Astrocyte (in vitro differentiated cells and primary cell): ENCODE results near the gene VN1R5. TPM values are rescaled to one million over a fixed set of nuclear protein-coding genes. Genes with fewer than 3 reads are reported as not detected.

Experiments
- DNase-seq: peaks from one replicate; pipeline ENCODE4 v3.0.0-alpha.2; 2010; ENCODE audit warnings: low read depth
- FAIRE-seq: peaks from 2 replicates; lab custom pipeline; 2011; peaks lifted over from hg19 to GRCh38; lab: Jason Lieb, UNC
- H2AFZ ChIP-seq: 2 replicates; pipeline ENCODE4 v1.6.0; 2012; ENCODE audit warnings: low read depth, low read length, inconsistent platforms
- H3K27ac ChIP-seq: 2 replicates; pipeline ENCODE4 v1.5.1; 2011; ENCODE audit warnings: low read depth, low read length, inconsistent platforms
- H3K27me3 ChIP-seq: 2 replicates; pipeline ENCODE4 v1.6.0; 2011; ENCODE audit warnings: low read length, inconsistent platforms; ENCODE audit not compliant: insufficient read depth
- H3K36me3 ChIP-seq: 2 replicates; pipeline ENCODE4 v1.5.1; 2011; ENCODE audit warnings: low read length, inconsistent platforms; ENCODE audit not compliant: insufficient read depth
- H3K4me1 ChIP-seq: 2 replicates; pipeline ENCODE4 v1.5.1; 2011; ENCODE audit warnings: low read length, inconsistent platforms; ENCODE audit not compliant: insufficient read depth
- H3K4me2 ChIP-seq: 2 replicates; pipeline ENCODE4 v1.6.0; 2012; ENCODE audit warnings: low read length, inconsistent platforms
- H3K4me3 ChIP-seq: 2 replicates; pipeline ENCODE4 v1.5.1; 2011; ENCODE audit warnings: low read depth, mild to moderate bottlenecking, low read length, inconsistent platforms; ENCODE audit not compliant: insufficient read depth
- H3K79me2 ChIP-seq: 2 replicates; pipeline ENCODE4 v1.6.0; 2012; ENCODE audit warnings: mild to moderate bottlenecking, low read length, inconsistent platforms; ENCODE audit not compliant: insufficient read depth
- H3K9ac ChIP-seq: 2 replicates; pipeline ENCODE4 v1.6.0; 2012; ENCODE audit warnings: mild to moderate bottlenecking, low read length, inconsistent platforms
- H3K9me3 ChIP-seq: 2 replicates; pipeline ENCODE4 v1.5.1; 2012; ENCODE audit warnings: low read depth, mild to moderate bottlenecking, low read length, inconsistent platforms; ENCODE audit not compliant: insufficient read depth
- H4K20me1 ChIP-seq: 2 replicates; pipeline ENCODE4 v1.6.0; 2012; ENCODE audit warnings: low read length, inconsistent platforms; ENCODE audit not compliant: insufficient read depth
- H3K27ac Mint-ChIP-seq: one replicate; pipeline ENCODE4 v1.8.0; 2021; ENCODE audit warnings: mild to moderate bottlenecking, mixed read lengths; ENCODE audit not compliant: unreplicated experiment
- H3K27me3 Mint-ChIP-seq: one replicate; pipeline ENCODE4 v1.8.0; 2021; ENCODE audit warnings: low read depth, mixed read lengths; ENCODE audit not compliant: unreplicated experiment
- H3K36me3 Mint-ChIP-seq: one replicate; pipeline ENCODE4 v1.8.0; 2021; ENCODE audit warnings: low read depth, mixed read lengths; ENCODE audit not compliant: unreplicated experiment
- H3K4me1 Mint-ChIP-seq: one replicate; pipeline ENCODE4 v1.8.0; 2021; ENCODE audit warnings: low read depth, mixed read lengths; ENCODE audit not compliant: unreplicated experiment
- H3K4me3 Mint-ChIP-seq: one replicate; pipeline ENCODE4 v1.8.0; 2021; ENCODE audit warnings: mild to moderate bottlenecking, moderate library complexity, mixed read lengths; ENCODE audit not compliant: unreplicated experiment
- H3K9me3 Mint-ChIP-seq: one replicate; pipeline ENCODE4 v1.8.0; 2021; ENCODE audit warnings: mild to moderate bottlenecking, mixed read lengths; ENCODE audit not compliant: unreplicated experiment
- EZH2 ChIP-seq: IDR thresholded peaks from 2 replicates; pipeline ENCODE4 v1.6.1; 2012; ENCODE audit warnings: mild to moderate bottlenecking, low read length, inconsistent platforms; ENCODE audit not compliant: insufficient read depth
- total RNA-seq: library from RNA; stranded (reverse); gene quantifications from 2 replicates; pipeline ENCODE4 v1.2.1, GENCODE V29; 2021
- TF ChIP-seq, protein P1 (sequence below): IDR thresholded peaks from 2 replicates; pipeline ENCODE4 v1.5.1; 2011; ENCODE audit warnings: low read depth, mild to moderate bottlenecking, inconsistent platforms, low read length, moderate library complexity; ENCODE audit not compliant: insufficient read depth

The VN1R5 gene
- total RNA-seq, 1 donor from 2014 or later = not detected

- H3K4me1 Mint-ChIP-seq = peaks cover 18% of the 10 kb centered on the region
- FAIRE-seq (peak; percentile 34), DNase-seq (no peak)
- Histone ChIP-seq H3K9me3 (no peaks in the 10 kb centered on the region), H3K4me2 (no peak overlapping the region), H2AFZ (no peak overlapping the region), H4K20me1 (peaks cover 18% of the 10 kb centered on the region), H3K4me3 (no peak overlapping the region), H3K79me2 (peaks cover 28% of the 10 kb centered on the region), H3K36me3 (no peaks in the 10 kb centered on the region), H3K27me3 (no peaks in the 10 kb centered on the region), H3K9ac (no peak overlapping the region), H3K27ac (no peak overlapping the region), H3K4me1 (peaks cover 9% of the 10 kb centered on the region)
- H3K9me3 Mint-ChIP-seq = peaks cover under 1% of the 10 kb centered on the region
- H3K27me3 Mint-ChIP-seq = peaks cover under 1% of the 10 kb centered on the region
- no peak overlapping the region for H3K4me3 Mint-ChIP-seq
- no peak overlapping the region for H3K27ac Mint-ChIP-seq
- TF ChIP-seq, protein P1, sequence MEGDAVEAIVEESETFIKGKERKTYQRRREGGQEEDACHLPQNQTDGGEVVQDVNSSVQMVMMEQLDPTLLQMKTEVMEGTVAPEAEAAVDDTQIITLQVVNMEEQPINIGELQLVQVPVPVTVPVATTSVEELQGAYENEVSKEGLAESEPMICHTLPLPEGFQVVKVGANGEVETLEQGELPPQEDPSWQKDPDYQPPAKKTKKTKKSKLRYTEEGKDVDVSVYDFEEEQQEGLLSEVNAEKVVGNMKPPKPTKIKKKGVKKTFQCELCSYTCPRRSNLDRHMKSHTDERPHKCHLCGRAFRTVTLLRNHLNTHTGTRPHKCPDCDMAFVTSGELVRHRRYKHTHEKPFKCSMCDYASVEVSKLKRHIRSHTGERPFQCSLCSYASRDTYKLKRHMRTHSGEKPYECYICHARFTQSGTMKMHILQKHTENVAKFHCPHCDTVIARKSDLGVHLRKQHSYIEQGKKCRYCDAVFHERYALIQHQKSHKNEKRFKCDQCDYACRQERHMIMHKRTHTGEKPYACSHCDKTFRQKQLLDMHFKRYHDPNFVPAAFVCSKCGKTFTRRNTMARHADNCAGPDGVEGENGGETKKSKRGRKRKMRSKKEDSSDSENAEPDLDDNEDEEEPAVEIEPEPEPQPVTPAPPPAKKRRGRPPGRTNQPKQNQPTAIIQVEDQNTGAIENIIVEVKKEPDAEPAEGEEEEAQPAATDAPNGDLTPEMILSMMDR = no peak
- no peak for TF ChIP-seq EZH2
- peaks cover 4% of the 10 kb centered on the region for H3K36me3 Mint-ChIP-seq
These were observed 43.0 kb upstream of the VN1R5 start for GRCh38 chr1:247212627-247213617.

DNA sequence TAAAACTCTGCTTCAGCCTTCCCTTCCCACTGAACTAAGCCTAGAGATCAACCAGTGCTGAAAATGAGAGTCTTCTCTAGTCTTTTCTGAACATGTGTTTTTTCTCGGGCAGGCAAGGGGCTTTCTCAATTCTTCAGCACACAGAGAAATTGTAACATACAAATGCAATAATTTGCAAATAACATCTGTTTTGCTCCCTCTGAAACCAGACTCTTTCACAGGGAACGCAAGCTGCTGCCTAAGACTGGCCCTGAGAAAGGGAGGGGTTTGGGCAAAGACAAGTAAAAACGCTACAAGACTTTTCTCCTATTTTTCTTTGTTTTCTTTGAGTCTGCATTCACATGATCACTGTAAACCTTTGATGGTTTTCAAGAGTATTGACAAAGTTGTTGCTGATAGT lies 39.6 kb upstream of the VN1R5 start:
- no peaks in the 10 kb centered on the region for H3K36me3 ChIP-seq
- H3K9me3 Mint-ChIP-seq = peaks cover 5% of the 10 kb centered on the region
- DNase-seq (no peak), FAIRE-seq (no peak)
- H3K9me3 ChIP-seq = no peaks in the 10 kb centered on the region
- no peaks in the 10 kb centered on the region for H4K20me1 ChIP-seq
- H2AFZ ChIP-seq = no peak overlapping the region
- H3K79me2 ChIP-seq = no peaks in the 10 kb centered on the region
- no peaks in the 10 kb centered on the region for H3K27me3 ChIP-seq
- H3K4me3 ChIP-seq = no peak overlapping the region
- H3K27me3 Mint-ChIP-seq = peaks cover 4% of the 10 kb centered on the region
- peaks cover 3% of the 10 kb centered on the region for H3K36me3 Mint-ChIP-seq
- peaks cover 4% of the 10 kb centered on the region for H3K4me1 Mint-ChIP-seq
- H3K9ac ChIP-seq = no peak overlapping the region
- H3K4me3 Mint-ChIP-seq = no peak overlapping the region
- no peaks in the 10 kb centered on the region for H3K4me1 ChIP-seq
- no peak overlapping the region for H3K27ac Mint-ChIP-seq
- no peak overlapping the region for H3K27ac ChIP-seq
- TF ChIP-seq, protein P1 = no peak
- no peak for TF ChIP-seq EZH2
- no peak overlapping the region for H3K4me2 ChIP-seq
